IPS-NIHi11 (cell line): ENCODE measurements around the gene C16orf96.

ENCODE experiments used
- DNase-seq: peaks from one replicate; pipeline ENCODE4 v3.0.0; 2012; ENCODE audit warnings: mixed read lengths, low spot score

The C16orf96 gene

GRCh38 chr16:4646773-4647643, 90.9 kb downstream of the C16orf96 start:
- DNase-seq: no peak

- no peak for DNase-seq
Observed at GRCh38 chr16:4647644-4647980, 91.5 kb downstream of the C16orf96 start.

- DNase-seq: no peak
Observed at GRCh38 chr16:4648917-4649316, 92.8 kb downstream of the C16orf96 start.

- DNase-seq: no peak
Observed at GRCh38 chr16:4649744-4650442, 93.8 kb downstream of the C16orf96 start.
